SW 1271 (cell line): Measurements from ENCODE around the gene ZAP70.

Experiments
- DNase-seq, 2 experiments: peaks; one replicate each; lab custom pipeline; 2025; lab: John Stamatoyannopoulos, UW

Gene ZAP70

DNA sequence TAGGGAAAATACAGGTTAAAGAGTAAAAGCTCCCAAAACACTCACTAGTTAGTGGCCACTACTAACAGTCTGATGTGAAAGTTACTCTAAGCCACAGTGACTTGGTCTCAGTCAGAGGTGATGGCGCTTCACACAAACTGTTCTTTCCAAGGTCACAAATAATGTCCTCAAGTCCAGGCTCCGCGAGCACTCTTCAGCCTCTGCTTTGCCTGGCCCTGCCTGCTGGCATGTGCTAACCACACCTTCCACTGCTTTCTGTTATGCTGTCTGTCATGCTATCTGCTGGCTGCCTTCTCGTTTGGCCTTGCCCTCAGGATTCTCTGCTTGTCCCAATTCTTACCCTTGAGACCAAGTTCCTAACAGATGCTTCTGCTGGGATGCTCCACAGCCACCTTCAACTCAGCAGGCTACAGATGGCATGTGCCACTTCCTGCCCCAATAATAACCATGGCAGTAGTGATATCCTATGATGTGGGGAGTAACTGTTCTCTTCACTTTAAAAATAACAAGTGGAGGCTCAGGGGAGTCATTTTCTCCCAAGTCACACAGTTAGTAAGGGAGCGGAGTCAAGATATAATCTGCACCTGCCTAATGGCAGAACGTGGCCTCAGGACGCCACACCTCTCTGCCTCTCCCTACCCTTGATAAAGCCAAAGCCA, 75.7 kb downstream of the ZAP70 start:
- no peak for DNase-seq
